ENCODE measurements around the gene FSD1L.

The FSD1L gene

GRCh38 chr9:105447386-105447813 lies 434 bp upstream of the FSD1L start:
- H3K27me3 Mint-ChIP-seq (ENCODE audit: low read depth), result peaks cover 14% of the 10 kb centered on the region
- H3K36me3 Mint-ChIP-seq (ENCODE audit: low read depth), result no peaks in the 10 kb centered on the region
- peak overlapping the region; percentile 69 for H3K27ac Mint-ChIP-seq
- no peaks in the 10 kb centered on the region for H3K9me3 Mint-ChIP-seq
- H3K4me3 Mint-ChIP-seq, result peak overlapping the region; percentile 85
- peaks cover 16% of the 10 kb centered on the region for H3K4me1 Mint-ChIP-seq (ENCODE audit: low read depth)

DNA sequence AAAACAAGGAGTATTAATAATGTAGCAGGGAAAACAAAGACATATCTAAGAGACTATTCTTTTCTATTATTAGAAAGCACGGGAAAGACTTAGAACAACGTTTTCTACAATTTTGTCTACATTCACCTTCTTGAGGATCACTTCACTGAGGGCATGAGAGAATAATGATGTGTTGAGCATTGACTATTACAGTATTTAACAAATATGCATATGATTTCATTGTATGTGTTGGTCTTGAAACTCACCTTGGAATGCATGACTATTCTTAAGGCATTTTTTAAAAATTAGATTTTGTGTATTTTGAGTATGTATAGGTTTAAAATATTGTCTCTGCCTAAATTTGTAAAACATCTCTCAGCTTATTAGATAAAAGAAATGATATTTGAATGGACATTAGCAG lies 1.2 kb downstream of the FSD1L start:
- peaks cover 17% of the 10 kb centered on the region for H3K4me1 Mint-ChIP-seq (ENCODE audit: low read depth)
- no peak overlapping the region for H3K27ac Mint-ChIP-seq
- no peaks in the 10 kb centered on the region for H3K36me3 Mint-ChIP-seq (ENCODE audit: low read depth)
- H3K9me3 Mint-ChIP-seq, result no peaks in the 10 kb centered on the region
- H3K4me3 Mint-ChIP-seq, result peak overlapping the region; percentile 83
- H3K27me3 Mint-ChIP-seq (ENCODE audit: low read depth), result peaks cover 14% of the 10 kb centered on the region

- no peak overlapping the region for H3K27ac Mint-ChIP-seq
- peaks cover 2% of the 10 kb centered on the region for H3K36me3 Mint-ChIP-seq (ENCODE audit: low read depth)
- peaks cover 3% of the 10 kb centered on the region for H3K9me3 Mint-ChIP-seq
- H3K4me3 Mint-ChIP-seq, result no peak overlapping the region
- H3K4me1 Mint-ChIP-seq (ENCODE audit: low read depth), result peaks cover 17% of the 10 kb centered on the region
- H3K27me3 Mint-ChIP-seq (ENCODE audit: low read depth), result peaks cover 14% of the 10 kb centered on the region
These were observed 4.4 kb downstream of the FSD1L start for GRCh38 chr9:105452185-105452584.

- Mint-ChIP-seq H3K36me3 (ENCODE audit: low read depth) (peaks cover 11% of the 10 kb centered on the region), H3K9me3 (peaks cover 13% of the 10 kb centered on the region), H3K27ac (no peak overlapping the region), H3K4me1 (ENCODE audit: low read depth) (peaks cover 2% of the 10 kb centered on the region), H3K4me3 (no peak overlapping the region), H3K27me3 (ENCODE audit: low read depth) (no peaks in the 10 kb centered on the region)
These were observed 8.1 kb downstream of the FSD1L start for GRCh38 chr9:105455836-105456475.

DNA sequence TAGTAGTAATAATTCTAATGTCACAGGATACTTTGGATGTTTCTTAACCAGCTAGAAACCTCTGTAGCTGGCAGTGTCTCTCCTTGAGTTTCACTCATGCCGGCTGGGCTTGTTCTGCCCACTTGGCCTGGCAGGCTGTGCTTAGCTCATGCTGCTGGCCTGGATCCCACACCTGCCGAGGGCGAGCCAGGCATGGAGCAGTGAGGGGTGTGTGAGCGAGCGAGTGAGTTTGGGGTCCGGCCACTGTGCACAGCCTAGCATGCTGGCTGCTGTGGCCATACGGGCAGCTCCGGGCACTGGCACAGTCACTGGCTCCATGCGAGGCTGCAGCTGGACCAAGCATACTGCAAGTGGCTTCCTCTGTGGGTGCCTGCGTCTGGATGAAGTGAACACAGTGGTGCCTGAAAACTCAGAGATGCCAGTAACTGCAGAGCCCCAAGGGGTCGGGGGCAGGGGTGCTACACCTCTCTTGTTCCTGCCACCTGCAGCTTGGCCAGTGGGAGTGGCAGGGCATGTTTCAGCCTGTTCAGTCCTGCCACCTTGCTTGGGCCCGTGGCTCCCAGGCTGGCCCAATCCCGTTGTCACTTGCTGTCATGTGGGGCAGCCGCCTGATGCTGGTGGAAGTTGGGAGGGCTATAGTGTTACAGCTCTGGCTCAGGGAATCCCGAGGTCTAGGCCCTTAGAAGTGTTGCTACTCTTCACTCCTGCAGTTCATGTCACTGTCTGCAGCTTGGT lies 9.9 kb downstream of the FSD1L start:
- H3K27me3 Mint-ChIP-seq (ENCODE audit: low read depth), result no peaks in the 10 kb centered on the region
- H3K9me3 Mint-ChIP-seq, result peaks cover 13% of the 10 kb centered on the region
- no peak overlapping the region for H3K4me3 Mint-ChIP-seq
- no peak overlapping the region for H3K27ac Mint-ChIP-seq
- H3K36me3 Mint-ChIP-seq (ENCODE audit: low read depth), result peaks cover 11% of the 10 kb centered on the region
- H3K4me1 Mint-ChIP-seq (ENCODE audit: low read depth), result no peaks in the 10 kb centered on the region

- H3K9me3 Mint-ChIP-seq, result peaks cover 13% of the 10 kb centered on the region
- H3K36me3 Mint-ChIP-seq (ENCODE audit: low read depth), result peaks cover 11% of the 10 kb centered on the region
- no peaks in the 10 kb centered on the region for H3K4me1 Mint-ChIP-seq (ENCODE audit: low read depth)
- H3K27ac Mint-ChIP-seq, result no peak overlapping the region
- H3K4me3 Mint-ChIP-seq, result no peak overlapping the region
- H3K27me3 Mint-ChIP-seq (ENCODE audit: low read depth), result no peaks in the 10 kb centered on the region
These were observed 10.6 kb downstream of the FSD1L start for GRCh38 chr9:105458404-105458803.

DNA sequence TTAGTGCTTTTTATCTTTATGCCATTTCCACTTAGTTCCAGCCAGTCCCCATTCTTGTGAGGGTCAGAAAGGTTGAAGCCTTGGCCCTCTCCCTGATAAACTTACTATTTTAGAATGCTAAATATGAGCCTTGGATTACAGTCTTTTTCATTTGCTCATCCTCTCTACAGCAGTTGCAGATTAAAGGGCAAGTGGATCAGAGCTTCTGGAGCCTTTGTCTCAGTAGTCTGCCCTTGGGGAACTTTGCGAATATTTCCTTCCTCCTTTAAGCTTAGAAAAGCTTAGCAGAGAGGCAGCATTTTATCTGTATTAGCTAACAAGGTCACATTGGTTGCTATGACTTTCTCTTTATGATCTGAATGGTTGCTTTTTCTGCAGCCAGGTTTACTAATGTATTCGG lies 11.5 kb downstream of the FSD1L start:
- H3K36me3 Mint-ChIP-seq (ENCODE audit: low read depth), result peaks cover 13% of the 10 kb centered on the region
- no peak overlapping the region for H3K4me3 Mint-ChIP-seq
- no peaks in the 10 kb centered on the region for H3K4me1 Mint-ChIP-seq (ENCODE audit: low read depth)
- H3K9me3 Mint-ChIP-seq, result peaks cover 13% of the 10 kb centered on the region
- H3K27ac Mint-ChIP-seq, result no peak overlapping the region
- H3K27me3 Mint-ChIP-seq (ENCODE audit: low read depth), result no peaks in the 10 kb centered on the region

DNA sequence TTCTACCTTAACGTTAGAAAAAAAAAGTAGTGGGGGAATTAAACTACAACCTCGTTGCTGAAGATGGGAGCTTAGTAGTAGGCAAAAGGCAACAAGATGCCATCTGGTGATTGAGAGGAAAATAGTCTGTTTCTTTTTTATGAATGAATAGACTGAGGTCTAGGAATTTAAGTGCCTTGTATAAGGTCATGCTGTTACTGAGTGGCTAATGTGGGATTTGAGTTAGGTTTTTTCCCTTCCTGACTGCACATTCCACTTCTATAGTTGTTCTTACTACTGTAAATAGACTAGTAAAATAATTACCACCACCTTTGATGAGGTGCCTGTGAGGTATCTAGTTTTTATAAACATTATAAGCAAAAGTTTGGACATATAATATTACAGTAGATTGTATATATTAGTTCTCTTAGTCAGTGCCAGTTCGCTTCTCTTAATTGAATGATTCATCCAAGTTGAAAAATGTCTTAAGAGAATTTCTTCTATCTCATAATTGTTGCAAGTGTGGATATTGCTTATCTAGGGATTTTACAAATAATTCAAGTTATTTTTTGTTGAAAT lies 19.1 kb downstream of the FSD1L start:
- Mint-ChIP-seq H3K9me3 (no peaks in the 10 kb centered on the region), H3K27me3 (ENCODE audit: low read depth) (no peaks in the 10 kb centered on the region), H3K27ac (no peak overlapping the region), H3K4me1 (ENCODE audit: low read depth) (no peaks in the 10 kb centered on the region), H3K4me3 (no peak overlapping the region), H3K36me3 (ENCODE audit: low read depth) (peaks cover 16% of the 10 kb centered on the region)

- no peak overlapping the region for H3K4me3 Mint-ChIP-seq
- H3K9me3 Mint-ChIP-seq, result no peaks in the 10 kb centered on the region
- no peak overlapping the region for H3K27ac Mint-ChIP-seq
- H3K27me3 Mint-ChIP-seq (ENCODE audit: low read depth), result no peaks in the 10 kb centered on the region
- no peaks in the 10 kb centered on the region for H3K4me1 Mint-ChIP-seq (ENCODE audit: low read depth)
- H3K36me3 Mint-ChIP-seq (ENCODE audit: low read depth), result peaks cover 16% of the 10 kb centered on the region
These were observed 21.0 kb downstream of the FSD1L start for GRCh38 chr9:105468875-105469274.

DNA sequence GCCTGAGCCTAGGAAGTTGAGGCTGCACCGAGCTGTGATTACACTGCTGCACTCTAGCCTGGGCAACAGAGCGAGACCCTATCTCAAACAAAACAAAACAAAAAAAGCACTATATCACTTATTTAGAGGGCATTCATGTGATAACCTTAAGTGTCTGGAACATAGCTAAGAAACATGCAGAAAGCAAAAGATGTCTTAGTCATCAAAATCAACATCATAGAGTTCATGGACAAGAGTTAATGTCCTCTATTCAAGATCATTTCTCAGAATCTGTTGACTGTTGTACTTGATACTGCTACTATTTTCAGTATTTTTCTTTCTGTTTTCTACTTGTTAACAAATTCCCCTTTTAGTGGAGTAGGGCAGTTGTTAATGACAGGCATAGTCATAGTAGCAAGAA lies 25.4 kb downstream of the FSD1L start:
- Mint-ChIP-seq H3K4me1 (ENCODE audit: low read depth) (no peaks in the 10 kb centered on the region), H3K27ac (no peak overlapping the region), H3K4me3 (no peak overlapping the region), H3K9me3 (no peaks in the 10 kb centered on the region), H3K27me3 (ENCODE audit: low read depth) (no peaks in the 10 kb centered on the region), H3K36me3 (ENCODE audit: low read depth) (peaks cover 5% of the 10 kb centered on the region)

- no peaks in the 10 kb centered on the region for H3K9me3 Mint-ChIP-seq
- no peak overlapping the region for H3K4me3 Mint-ChIP-seq
- no peak overlapping the region for H3K27ac Mint-ChIP-seq
- peaks cover 3% of the 10 kb centered on the region for H3K36me3 Mint-ChIP-seq (ENCODE audit: low read depth)
- no peaks in the 10 kb centered on the region for H3K4me1 Mint-ChIP-seq (ENCODE audit: low read depth)
- no peaks in the 10 kb centered on the region for H3K27me3 Mint-ChIP-seq (ENCODE audit: low read depth)
These were observed 27.5 kb downstream of the FSD1L start for GRCh38 chr9:105475302-105475701.

DNA sequence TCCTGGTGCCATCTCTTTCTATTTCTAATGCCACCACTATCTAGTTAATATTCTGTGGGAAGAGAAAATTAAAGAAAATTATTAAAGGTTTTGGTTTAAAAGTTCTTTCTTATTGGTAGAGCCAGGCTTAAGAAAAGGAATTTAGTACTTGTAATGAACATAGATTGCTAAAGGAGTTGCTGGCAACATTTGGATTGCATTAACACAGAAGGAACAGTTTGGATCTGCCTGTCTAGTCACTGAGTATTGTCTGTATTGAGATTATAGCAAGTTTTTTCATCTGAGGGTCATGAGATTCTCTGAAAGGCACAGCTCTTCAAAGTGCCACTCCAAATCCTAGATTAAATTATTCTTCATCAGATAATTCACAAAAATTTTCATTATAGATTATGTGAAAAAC lies 32.0 kb downstream of the FSD1L start:
- H3K27me3 Mint-ChIP-seq (ENCODE audit: low read depth), result no peaks in the 10 kb centered on the region
- no peaks in the 10 kb centered on the region for H3K36me3 Mint-ChIP-seq (ENCODE audit: low read depth)
- no peaks in the 10 kb centered on the region for H3K9me3 Mint-ChIP-seq
- H3K4me3 Mint-ChIP-seq, result no peak overlapping the region
- no peaks in the 10 kb centered on the region for H3K4me1 Mint-ChIP-seq (ENCODE audit: low read depth)
- no peak overlapping the region for H3K27ac Mint-ChIP-seq

GRCh38 chr9:105483618-105484017 lies 35.8 kb downstream of the FSD1L start:
- Mint-ChIP-seq H3K36me3 (ENCODE audit: low read depth) (no peaks in the 10 kb centered on the region), H3K4me1 (ENCODE audit: low read depth) (no peaks in the 10 kb centered on the region), H3K9me3 (no peaks in the 10 kb centered on the region), H3K27me3 (ENCODE audit: low read depth) (no peaks in the 10 kb centered on the region), H3K27ac (no peak overlapping the region), H3K4me3 (no peak overlapping the region)

DNA sequence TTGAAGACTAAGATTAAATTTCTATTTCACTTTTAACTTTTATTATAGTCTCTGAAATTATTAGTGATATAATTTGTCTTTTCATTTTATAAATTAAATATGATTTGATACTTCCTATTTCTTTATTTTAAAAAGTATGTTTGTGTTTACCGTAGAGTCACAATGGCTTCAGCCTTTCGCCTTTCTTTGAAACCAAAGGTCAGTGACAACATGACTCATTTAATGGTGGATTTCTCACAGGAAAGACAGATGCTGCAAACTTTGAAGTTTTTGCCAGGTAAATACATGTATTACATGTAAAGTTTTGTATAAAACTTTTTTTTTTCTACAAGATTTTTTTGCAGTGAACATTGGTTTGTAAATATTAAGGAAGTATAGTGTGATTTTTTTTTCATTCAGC lies 36.4 kb downstream of the FSD1L start:
- no peaks in the 10 kb centered on the region for H3K27me3 Mint-ChIP-seq (ENCODE audit: low read depth)
- no peak overlapping the region for H3K4me3 Mint-ChIP-seq
- H3K4me1 Mint-ChIP-seq (ENCODE audit: low read depth), result no peaks in the 10 kb centered on the region
- no peak overlapping the region for H3K27ac Mint-ChIP-seq
- H3K9me3 Mint-ChIP-seq, result no peaks in the 10 kb centered on the region
- H3K36me3 Mint-ChIP-seq (ENCODE audit: low read depth), result no peaks in the 10 kb centered on the region

DNA sequence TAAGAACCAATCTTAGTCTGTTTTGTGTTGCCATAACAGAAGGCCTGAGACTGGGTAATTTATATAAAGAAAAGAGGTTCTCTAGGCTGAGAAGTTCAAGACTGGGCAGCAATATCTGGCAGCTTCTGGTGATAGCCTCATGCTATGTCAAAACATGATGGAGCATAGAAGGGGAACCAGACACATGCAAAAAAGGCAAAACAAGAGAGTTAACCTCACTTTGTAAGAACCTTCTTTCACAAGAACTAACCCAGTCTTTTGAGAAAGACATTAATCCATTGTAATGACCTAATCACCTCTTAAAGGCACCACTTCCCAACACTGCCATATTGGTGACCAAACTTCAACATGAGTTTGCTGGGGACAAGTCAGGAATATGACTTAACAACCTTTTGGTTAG lies 37.3 kb downstream of the FSD1L start:
- no peak overlapping the region for H3K4me3 Mint-ChIP-seq
- H3K9me3 Mint-ChIP-seq, result no peaks in the 10 kb centered on the region
- no peaks in the 10 kb centered on the region for H3K27me3 Mint-ChIP-seq (ENCODE audit: low read depth)
- H3K4me1 Mint-ChIP-seq (ENCODE audit: low read depth), result no peaks in the 10 kb centered on the region
- no peaks in the 10 kb centered on the region for H3K36me3 Mint-ChIP-seq (ENCODE audit: low read depth)
- H3K27ac Mint-ChIP-seq, result no peak overlapping the region
